DMS53 (cell line): ENCODE results near the gene ADAM8.
"Not testable (repeated sequence)": the region's sequence is repeated elsewhere in the genome, so short reads cannot be mapped to it uniquely, and the experiment has no call there.

Experiments
- DNase-seq: peaks from one replicate; lab custom pipeline; 2025; lab: John Stamatoyannopoulos, UW

ADAM8 gene

GRCh38 chr10:133267829-133268228, 8.8 kb downstream of the ADAM8 start:
- no peak for DNase-seq

- no peak for DNase-seq
Measured at GRCh38 chr10:133267293-133267692, 9.4 kb downstream of the ADAM8 start.

GRCh38 chr10:133266056-133266795, 10.4 kb downstream of the ADAM8 start:
- DNase-seq = no peak

GRCh38 chr10:133265052-133265451, 11.6 kb downstream of the ADAM8 start:
- not testable (repeated sequence) for DNase-seq

GRCh38 chr10:133264461-133264860, 12.2 kb downstream of the ADAM8 start:
- DNase-seq = no peak

GRCh38 chr10:133263674-133264073, 13.0 kb downstream of the ADAM8 start:
- no peak for DNase-seq

GRCh38 chr10:133262696-133263095, 14.0 kb downstream of the ADAM8 start:
- peak; percentile 85 for DNase-seq

- DNase-seq = peak; percentile 91
Measured at GRCh38 chr10:133261726-133262325, 14.8 kb downstream of the ADAM8 start.

GRCh38 chr10:133260895-133261725, 15.6 kb downstream of the ADAM8 start:
- peak; percentile 67 for DNase-seq

- DNase-seq = no peak
Measured at GRCh38 chr10:133259602-133259989, 17.1 kb downstream of the ADAM8 start.

GRCh38 chr10:133258818-133259601, 17.7 kb downstream of the ADAM8 start:
- DNase-seq = no peak

- no peak for DNase-seq
Measured at GRCh38 chr10:133258066-133258817, 18.4 kb downstream of the ADAM8 start.

GRCh38 chr10:133257489-133258065, 19.1 kb downstream of the ADAM8 start:
- peak; percentile 59 for DNase-seq

- no peak for DNase-seq
Measured at GRCh38 chr10:133255323-133255722, 21.3 kb downstream of the ADAM8 start.

- DNase-seq = no peak
Measured at GRCh38 chr10:133254421-133255120, 22.1 kb downstream of the ADAM8 start.

GRCh38 chr10:133253361-133253955, 23.2 kb downstream of the ADAM8 start:
- DNase-seq = no peak

GRCh38 chr10:133252223-133252552, 24.5 kb downstream of the ADAM8 start:
- no peak for DNase-seq

GRCh38 chr10:133251388-133252222, 25.1 kb downstream of the ADAM8 start:
- no peak for DNase-seq
